IMR-90 (cell line): ENCODE results near the gene PLOD3. TPM values are rescaled to one million over a fixed set of nuclear protein-coding genes. Genes with fewer than 3 reads are reported as not detected.

Source experiments
- ATAC-seq: fragments of 200-7000 bp; cut with Tn5 transposase; 2 replicates; pipeline ENCODE4 v1.9.1; 2020; ENCODE audit warnings: low read depth, mild to moderate bottlenecking, moderate library complexity
- BruUV-seq: library from RNA; stranded (reverse); fragments of 400-500 nt; replicated peaks from 2 replicates; lab custom pipeline; 2021; lab: Mats Ljungman, UMichigan
- CTCF ChIA-PET: fragments of 300-600 bp; formaldehyde crosslinking; extraction: SDS; loops from one replicate; lab custom pipeline; 2021; ENCODE audit warnings: antibody characterized with exemption; lab: Yijun Ruan, JAX
- POLR2A ChIA-PET: fragments of 300-600 bp; sonication (Branson Sonifier 250); formaldehyde crosslinking; loops from one replicate; lab custom pipeline; 2022; ENCODE audit warnings: antibody characterized with exemption; ENCODE audit not compliant: unreplicated experiment; lab: Charles Lee
- DNase-seq: peaks from one replicate; pipeline ENCODE4 v3.0.0; 2013
- H2AFZ ChIP-seq: replicated peaks from 2 replicates; pipeline ENCODE3; 2013; ENCODE audit warnings: low read length, mild to moderate bottlenecking; ENCODE audit not compliant: poor library complexity
- H2AK5ac ChIP-seq: 2 replicates; pipeline ENCODE4 v1.6.1; 2013; ENCODE audit warnings: low read depth, low read length, inconsistent platforms
- H2AK9ac ChIP-seq: replicated peaks from 2 replicates; pipeline ENCODE3; 2013; ENCODE audit warnings: mild to moderate bottlenecking, low read depth, low read length, moderate library complexity; ENCODE audit not compliant: poor library complexity
- H2BK120ac ChIP-seq: 2 replicates; pipeline ENCODE4 v1.6.1; 2013; ENCODE audit warnings: low read depth, low read length, inconsistent platforms
- H2BK15ac ChIP-seq: 3 replicates; pipeline ENCODE4 v1.6.1; 2013; ENCODE audit warnings: low read depth, low read length, inconsistent platforms
- H2BK20ac ChIP-seq: 2 replicates; pipeline ENCODE4 v1.6.1; 2013; ENCODE audit warnings: low read depth, mild to moderate bottlenecking, inconsistent platforms, low read length, moderate library complexity
- H2BK5ac ChIP-seq: 2 replicates; pipeline ENCODE4 v1.6.1; 2013; ENCODE audit warnings: mild to moderate bottlenecking, low read depth, low read length, inconsistent platforms; ENCODE audit not compliant: poor library complexity, severe bottlenecking
- H3K14ac ChIP-seq: replicated peaks from 2 replicates; pipeline ENCODE4 v1.6.1; 2013; ENCODE audit warnings: low read depth, low read length, inconsistent platforms
- H3K18ac ChIP-seq: 2 replicates; pipeline ENCODE4 v1.6.1; 2013; ENCODE audit warnings: low read depth, low read length, control low read depth
- H3K23ac ChIP-seq: 2 replicates; pipeline ENCODE4 v1.6.1; 2013; ENCODE audit warnings: low read depth, low read length, inconsistent platforms
- H3K27ac ChIP-seq: 2 replicates; pipeline ENCODE4 v1.5.1; 2013; ENCODE audit warnings: mild to moderate bottlenecking, control low read depth, low read length; ENCODE audit not compliant: insufficient read depth
- H3K27me3 ChIP-seq: 2 replicates; pipeline ENCODE4 v1.6.1; 2013; ENCODE audit warnings: low read length; ENCODE audit not compliant: control insufficient read depth, insufficient read depth
- H3K36me3 ChIP-seq: 2 replicates; pipeline ENCODE4 v1.6.1; 2013; ENCODE audit warnings: low read length, mixed read lengths; ENCODE audit not compliant: control insufficient read depth, insufficient read depth
- H3K4ac ChIP-seq: 2 replicates; pipeline ENCODE4 v1.6.1; 2013; ENCODE audit warnings: low read depth, low read length, inconsistent platforms
- H3K4me1 ChIP-seq: 2 replicates; pipeline ENCODE4 v1.6.1; 2013; ENCODE audit warnings: low read length, mixed read lengths; ENCODE audit not compliant: control insufficient read depth, insufficient read depth
- H3K4me2 ChIP-seq: 2 replicates; pipeline ENCODE4 v1.6.1; 2013; ENCODE audit warnings: low read depth, mild to moderate bottlenecking, control low read depth, low read length, moderate library complexity
- H3K4me3 ChIP-seq: 2 replicates; pipeline ENCODE4 v1.5.1; 2013; ENCODE audit warnings: low read depth, mild to moderate bottlenecking, control low read depth, low read length, moderate library complexity; ENCODE audit not compliant: insufficient read depth
- H3K56ac ChIP-seq: 2 replicates; pipeline ENCODE4 v1.6.1; 2013; ENCODE audit warnings: low read length, inconsistent platforms; ENCODE audit not compliant: insufficient read depth; ENCODE audit errors: extremely low read depth
- H3K79me1 ChIP-seq, 2 experiments: 2 replicates each; pipeline ENCODE4 v1.6.1; 2013; ENCODE audit warnings: low read length in 2 of 2, inconsistent platforms in 1 of 2, low read depth in 1 of 2
- H3K9ac ChIP-seq: 2 replicates; pipeline ENCODE4 v1.6.1; 2013; ENCODE audit warnings: low read depth, low read length, control low read depth
- H3K9me1 ChIP-seq: 2 replicates; pipeline ENCODE4 v1.6.1; 2013; ENCODE audit warnings: low read length, inconsistent platforms; ENCODE audit not compliant: insufficient read depth
- H3K9me3 ChIP-seq: 2 replicates; pipeline ENCODE4 v1.6.1; 2013; ENCODE audit warnings: low read length; ENCODE audit not compliant: control insufficient read depth, insufficient read depth
- H4K20me1 ChIP-seq: 2 replicates; pipeline ENCODE4 v1.6.1; 2013; ENCODE audit warnings: low read length, inconsistent platforms; ENCODE audit not compliant: insufficient read depth
- H4K5ac ChIP-seq: 2 replicates; pipeline ENCODE4 v1.6.1; 2013; ENCODE audit warnings: mild to moderate bottlenecking, low read depth, low read length, control low read depth
- H4K8ac ChIP-seq, 2 experiments: 2 replicates each; pipeline ENCODE4 v1.6.1; 2013; ENCODE audit warnings: low read depth in 2 of 2, low read length in 2 of 2, control low read depth in 1 of 2, inconsistent platforms in 1 of 2
- H4K91ac ChIP-seq: 2 replicates; pipeline ENCODE4 v1.6.1; 2013; ENCODE audit warnings: low read depth, low read length, inconsistent platforms; ENCODE audit not compliant: insufficient read depth
- MAFK ChIP-seq: IDR thresholded peaks from 2 replicates; pipeline ENCODE4 v1.6.1; 2012; ENCODE audit warnings: low read depth, low read length, improper control_type of control experiment
- NFE2L2 ChIP-seq: fragments of 150-350 bp; IDR thresholded peaks from 2 replicates; pipeline ENCODE4 v1.6.1; 2016; ENCODE audit warnings: low read depth, mild to moderate bottlenecking, low read length
- WGBS, 2 experiments: methylation state at CpG; one replicate each; pipeline versions ENCODE4 v1.1.5 to v1.1.7; 2013; ENCODE audit warnings: missing lambda C conversion rate in 2 of 2; ENCODE audit not compliant: insufficient read length in 1 of 2; ENCODE audit errors: extremely low coverage in 2 of 2; 5-methylcytosine and 5-hydroxymethylcytosine counted together
- dilution Hi-C: fragments of 300-500 bp; cut with HindIII; formaldehyde crosslinking; loops from one replicate; pipeline ENCODE4 v1.14.3; 2018; ENCODE audit warnings: low sequenced_read_pairs; ENCODE audit not compliant: unreplicated experiment
- in situ Hi-C: fragments of 300-500 bp; cut with MboI; formaldehyde crosslinking; loops from 3 replicates; pipeline ENCODE4 v1.14.3; 2019; ENCODE audit warnings: low sequenced_read_pairs, inconsistent platforms, mixed read lengths
- intact Hi-C: fragments of 100-400 bp; cut with micrococcal nuclease; formaldehyde crosslinking; loops from 2 replicates; pipeline ENCODE4 v1.10.0; 2022
- polyA plus RNA-seq, 3 experiments: library from polyadenylated mRNA; depleted of rRNA; stranded (reverse); fragments of >200 nt; gene quantifications; 2 replicates each; pipeline ENCODE4 v1.2.3, GENCODE V29; 2012; ENCODE audit warnings: low replicate concordance in 1 of 3
- total RNA-seq: library from RNA; depleted of rRNA; stranded (reverse); fragments of >200 nt; gene quantifications from 2 replicates; pipeline ENCODE4 v1.2.3, GENCODE V29; 2012

PLOD3 gene
- total and polyA plus RNA-seq, 2 of the 4 experiments (the other 2 are of a cell fraction) = 21.7 to 159 TPM

- H3K27ac ChIP-seq = no peak overlapping the region
- no peak overlapping the region for H2AFZ ChIP-seq
- no peaks in the 10 kb centered on the region for H3K27me3 ChIP-seq
- H3K9me3 ChIP-seq = no peaks in the 10 kb centered on the region
- H4K20me1 ChIP-seq = peaks cover 8% of the 10 kb centered on the region
- H2AK9ac ChIP-seq = no peak overlapping the region
- BruUV-seq = no TSS peak
- no peak overlapping the region for H4K91ac ChIP-seq
- H3K18ac ChIP-seq = no peak overlapping the region
- TF ChIP-seq NFE2L2 (no peak), MAFK (peak; percentile 67)
- no peak for ATAC-seq
- H4K8ac ChIP-seq = no peak overlapping the region
- DNase-seq = no peak
- no peak overlapping the region for H2AK5ac ChIP-seq
- H3K4me1 ChIP-seq = no peaks in the 10 kb centered on the region; the same call in 1 of the 2 replicates
- no peak overlapping the region for H3K56ac ChIP-seq
- CTCF ChIA-PET = no interaction called here
- no peak overlapping the region for H2BK15ac ChIP-seq
- H3K4ac ChIP-seq = no peak overlapping the region
- no peak overlapping the region for H3K4me2 ChIP-seq
- in situ Hi-C loops = no loop called here
- H2BK20ac ChIP-seq = no peak overlapping the region
- H3K9ac ChIP-seq = no peak overlapping the region
- no peak overlapping the region for H3K4me3 ChIP-seq
- 96% methylated on average over 3 of the region's 9 CpGs; no CpG with 5 or more reads in 1 of the 2 experiments for WGBS, 2 experiments
- no peak overlapping the region for H2BK5ac ChIP-seq
- H2BK120ac ChIP-seq = no peak overlapping the region
- no peak overlapping the region for H3K14ac ChIP-seq
- peaks cover 7% of the 10 kb centered on the region for H3K9me1 ChIP-seq
- H3K79me1 ChIP-seq = peaks cover 0 to 7% of the 10 kb centered on the region in 2 experiments; a peak in 3 of 4 replicates
- H4K5ac ChIP-seq = no peak overlapping the region
- no peak overlapping the region for H3K23ac ChIP-seq
- peaks cover 39% of the 10 kb centered on the region for H3K36me3 ChIP-seq
- dilution Hi-C loops = no loop called here
- POLR2A ChIA-PET = no interaction called here
- intact Hi-C loops = no loop called here
Measured at GRCh38 chr7:101226721-101227120, 9.3 kb upstream of the PLOD3 start.
